ENCODE data around the gene OR2A14.
A peak's percentile ranks its signal among the peaks of the same experiment; 100 is the strongest.
"Not testable (repeated sequence)": the region's sequence is repeated elsewhere in the genome, so short reads cannot be mapped to it uniquely, and the experiment has no call there.

OR2A14 gene

GRCh38 chr7:144122876-144123275, at the start of gene OR2A14:
TSS of gene OR2A14 (plus strand) at chr7:144123176. CDS start at chr7:144129113, 5,937 bp downstream.
- no peak for DNase-seq
- in situ Hi-C loops (cut with MboI; ENCODE audit: low pct_unique_long_range_greater_than_20kb, low sequenced_read_pairs) = no loop called here

DNA sequence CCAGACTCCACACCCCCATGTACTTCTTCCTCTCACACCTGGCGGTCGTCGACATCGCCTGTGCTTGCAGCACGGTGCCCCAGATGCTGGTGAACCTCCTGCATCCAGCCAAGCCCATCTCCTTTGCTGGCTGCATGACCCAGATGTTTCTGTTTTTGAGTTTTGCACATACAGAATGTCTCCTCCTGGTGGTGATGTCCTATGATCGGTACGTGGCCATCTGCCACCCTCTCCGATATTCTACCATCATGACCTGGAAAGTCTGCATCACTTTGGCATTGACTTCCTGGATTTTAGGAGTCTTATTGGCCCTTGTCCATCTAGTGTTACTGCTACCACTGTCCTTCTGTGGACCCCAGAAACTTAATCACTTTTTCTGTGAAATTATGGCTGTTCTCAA, 48.6 kb upstream of the OR2A14 start:
- in situ Hi-C loops (cut with MboI; ENCODE audit: low pct_unique_long_range_greater_than_20kb, low sequenced_read_pairs) = no loop called here
- no peak for DNase-seq

DNA sequence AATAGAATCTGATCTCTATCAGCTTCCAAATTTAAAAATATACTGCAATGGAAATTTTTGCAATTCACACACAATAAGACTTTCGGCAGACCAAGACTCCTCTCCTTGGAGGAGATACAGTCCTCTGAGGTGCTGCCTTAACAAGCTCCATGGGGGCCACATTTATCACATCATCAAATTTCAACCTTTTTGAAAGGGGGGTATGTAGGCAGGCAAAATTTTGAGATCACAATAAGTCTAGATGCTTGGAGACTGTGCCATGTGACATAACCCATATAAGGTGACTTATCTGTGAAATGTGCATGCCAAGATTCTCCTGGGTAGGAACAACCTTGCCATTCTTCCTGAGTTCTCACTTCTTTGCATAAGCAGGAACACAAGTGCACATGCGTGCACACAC, 37.0 kb upstream of the OR2A14 start, which contains the start of gene OR2A12:
TSS of gene OR2A12 (plus strand) at position 301 of the 400 bp plus-strand sequence. CDS start 8,830 bp downstream, outside the sequence.
- in situ Hi-C loops (cut with MboI; ENCODE audit: low pct_unique_long_range_greater_than_20kb, low sequenced_read_pairs) = no loop called here
- DNase-seq = no peak

DNA sequence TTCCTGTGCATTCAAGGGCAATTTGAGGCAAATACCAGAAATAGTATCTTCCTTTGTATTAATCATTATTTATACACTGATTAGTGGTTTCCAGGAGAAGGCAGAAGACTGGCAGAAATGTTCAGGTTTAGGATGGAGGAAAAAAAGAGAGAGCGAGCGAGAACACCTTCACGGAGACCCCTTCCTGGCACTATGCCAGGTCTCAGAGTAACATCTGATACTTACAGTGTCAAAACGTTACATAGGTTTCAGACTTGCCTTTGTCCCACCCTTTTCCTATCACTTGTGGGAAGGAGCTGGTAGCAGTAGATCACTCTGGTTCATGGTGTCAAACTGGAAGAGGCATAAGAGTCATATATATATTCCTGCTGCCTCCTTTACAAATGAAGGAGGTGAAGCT, 36.2 kb upstream of the OR2A14 start:
- DNase-seq = no peak
- in situ Hi-C loops (cut with MboI; ENCODE audit: low pct_unique_long_range_greater_than_20kb, low sequenced_read_pairs) = no loop called here

GRCh38 chr7:144087230-144087629, 35.7 kb upstream of the OR2A14 start:
- in situ Hi-C loops (cut with MboI; ENCODE audit: low pct_unique_long_range_greater_than_20kb, low sequenced_read_pairs) = no loop called here
- DNase-seq = no peak

- in situ Hi-C loops (cut with MboI; ENCODE audit: low pct_unique_long_range_greater_than_20kb, low sequenced_read_pairs) = no loop called here
- no peak for DNase-seq
Measured at GRCh38 chr7:144090667-144091066, 32.3 kb upstream of the OR2A14 start.

- DNase-seq = no peak
- in situ Hi-C loops (cut with MboI; ENCODE audit: low pct_unique_long_range_greater_than_20kb, low sequenced_read_pairs) = no loop called here
Measured at GRCh38 chr7:144098776-144099175, 24.2 kb upstream of the OR2A14 start.

DNA sequence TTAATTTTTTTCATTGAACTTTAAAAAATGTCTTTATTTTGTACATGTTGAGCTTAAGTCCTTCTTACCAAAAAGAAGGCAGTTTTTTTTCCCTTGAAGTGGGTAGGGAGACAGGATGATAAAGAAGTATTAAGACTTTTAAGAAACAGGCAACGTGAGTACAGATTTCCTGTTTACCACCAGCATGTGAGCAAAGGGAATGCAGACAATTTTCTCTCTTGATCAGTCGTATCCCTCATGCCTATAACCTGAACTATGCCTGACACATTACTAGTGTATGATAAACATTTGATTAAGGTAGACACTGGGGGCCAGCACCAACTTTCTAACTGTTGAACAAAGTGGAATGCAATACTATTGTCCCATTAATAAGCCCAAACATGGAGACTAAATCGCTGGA, 22.4 kb upstream of the OR2A14 start:
- in situ Hi-C loops (cut with MboI; ENCODE audit: low pct_unique_long_range_greater_than_20kb, low sequenced_read_pairs) = no loop called here
- DNase-seq = no peak

- in situ Hi-C loops (cut with MboI; ENCODE audit: low pct_unique_long_range_greater_than_20kb, low sequenced_read_pairs) = no loop called here
- no peak for DNase-seq
Measured at GRCh38 chr7:144102041-144102440, 20.9 kb upstream of the OR2A14 start.

- no peak for DNase-seq
- in situ Hi-C loops (cut with MboI; ENCODE audit: low pct_unique_long_range_greater_than_20kb, low sequenced_read_pairs) = no loop called here
Measured at GRCh38 chr7:144105211-144105610, 17.8 kb upstream of the OR2A14 start.

- no peak for DNase-seq
- in situ Hi-C loops (cut with MboI; ENCODE audit: low pct_unique_long_range_greater_than_20kb, low sequenced_read_pairs) = no loop called here
Measured at GRCh38 chr7:144109283-144109682, 13.7 kb upstream of the OR2A14 start, which contains the start of gene OR2A2. TSS of gene OR2A2 (plus strand) at chr7:144109583. CDS start at chr7:144109583, 0 bp downstream.

DNA sequence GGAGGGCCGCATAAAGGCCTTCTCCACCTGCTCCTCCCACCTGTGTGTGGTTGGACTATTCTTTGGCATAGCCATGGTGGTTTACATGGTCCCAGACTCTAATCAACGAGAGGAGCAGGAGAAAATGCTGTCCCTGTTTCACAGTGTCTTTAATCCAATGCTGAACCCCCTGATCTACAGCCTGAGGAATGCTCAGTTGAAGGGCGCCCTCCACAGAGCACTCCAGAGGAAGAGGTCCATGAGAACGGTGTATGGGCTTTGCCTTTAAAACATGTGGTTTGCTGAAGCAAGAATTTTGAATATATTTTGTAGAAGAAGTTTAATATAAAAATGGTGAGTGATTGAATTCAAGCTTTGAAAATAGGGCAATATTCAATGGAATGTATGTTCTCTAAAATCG, 12.7 kb upstream of the OR2A14 start:
- DNase-seq = no peak
- in situ Hi-C loops (cut with MboI; ENCODE audit: low pct_unique_long_range_greater_than_20kb, low sequenced_read_pairs) = no loop called here

DNA sequence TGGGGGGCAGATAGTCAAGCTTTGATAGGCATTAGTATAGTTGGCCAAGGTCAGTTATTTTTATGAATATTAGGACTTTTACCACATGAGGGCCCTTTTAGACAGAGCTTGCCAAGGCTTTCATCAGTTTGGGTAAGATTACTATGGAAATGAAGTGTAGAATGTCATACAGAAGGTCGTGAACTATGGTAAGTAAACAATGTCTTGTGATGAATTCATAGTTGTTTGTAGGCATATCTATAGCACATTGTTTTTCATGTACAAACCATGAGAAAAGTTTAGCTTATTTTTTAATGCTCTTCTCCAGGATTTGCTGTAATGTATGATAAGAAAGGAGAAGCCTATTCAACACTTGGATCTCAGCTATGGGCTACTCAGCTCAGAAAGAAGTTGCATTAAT, 9.3 kb upstream of the OR2A14 start:
- DNase-seq = no peak
- in situ Hi-C loops (cut with MboI; ENCODE audit: low pct_unique_long_range_greater_than_20kb, low sequenced_read_pairs) = no loop called here

DNA sequence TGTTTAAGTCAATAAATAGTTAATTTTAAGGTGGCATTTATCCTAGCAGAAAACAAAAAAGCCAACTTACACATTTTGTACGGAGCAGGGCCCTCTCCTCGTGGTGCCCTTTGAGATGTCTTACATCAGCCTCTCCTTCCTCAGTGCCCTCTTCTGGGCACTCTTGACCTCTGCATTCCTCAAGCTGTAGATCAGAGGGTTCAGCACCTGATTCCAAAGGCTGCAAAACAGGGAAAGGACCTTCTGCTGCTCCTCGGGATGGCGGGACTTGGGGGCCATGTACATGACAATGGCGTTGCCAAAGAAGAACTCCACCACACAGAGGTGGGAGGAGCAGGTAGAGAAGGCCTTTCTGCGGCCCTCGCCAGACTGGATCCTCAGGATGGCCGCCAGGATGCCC, 4.6 kb upstream of the OR2A14 start:
- DNase-seq = no peak
- in situ Hi-C loops (cut with MboI; ENCODE audit: low pct_unique_long_range_greater_than_20kb, low sequenced_read_pairs) = no loop called here

DNA sequence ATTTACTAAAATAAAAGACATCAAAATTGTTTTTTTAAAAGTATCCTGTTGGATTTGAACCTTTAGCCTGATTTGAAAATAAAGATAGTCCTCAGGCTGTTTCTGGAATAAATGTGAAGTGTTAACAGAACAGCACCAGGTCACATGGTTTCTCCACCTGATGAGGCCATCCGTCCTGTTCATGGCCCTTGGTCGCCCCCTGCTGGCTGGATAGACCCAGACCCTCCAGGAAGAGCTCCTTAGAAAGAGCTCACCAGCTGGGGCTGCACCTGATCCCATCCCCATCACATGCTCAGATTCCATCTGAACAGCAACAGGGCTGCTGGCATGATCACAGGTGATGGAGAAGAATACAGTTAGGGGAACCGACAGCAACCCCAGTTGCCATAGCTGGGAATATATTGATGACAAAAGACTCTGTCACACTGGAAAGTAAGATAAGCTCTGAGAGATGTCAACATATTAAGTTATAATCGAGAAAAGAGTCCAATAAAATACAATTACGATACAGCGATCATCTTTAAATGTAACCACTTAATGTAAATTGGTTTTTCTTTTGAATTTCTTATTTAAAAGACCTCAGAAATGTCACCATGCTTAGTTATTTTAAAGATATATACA, 4.8 kb downstream of the OR2A14 start:
- DNase-seq = peak; percentile 69
- in situ Hi-C loops (cut with MboI; ENCODE audit: low pct_unique_long_range_greater_than_20kb, low sequenced_read_pairs) = no loop called here

GRCh38 chr7:144129601-144130000, 6.6 kb downstream of the OR2A14 start:
- in situ Hi-C loops (cut with MboI; ENCODE audit: low pct_unique_long_range_greater_than_20kb, low sequenced_read_pairs); DNase-seq: not testable (repeated sequence)

- in situ Hi-C loops (cut with MboI; ENCODE audit: low pct_unique_long_range_greater_than_20kb, low sequenced_read_pairs) = no loop called here
- DNase-seq = no peak
Measured at GRCh38 chr7:144130730-144131129, 7.8 kb downstream of the OR2A14 start.

GRCh38 chr7:144132262-144132661, 9.3 kb downstream of the OR2A14 start:
- no peak for DNase-seq
- in situ Hi-C loops (cut with MboI; ENCODE audit: low pct_unique_long_range_greater_than_20kb, low sequenced_read_pairs) = no loop called here

GRCh38 chr7:144133307-144133706, 10.3 kb downstream of the OR2A14 start:
- in situ Hi-C loops (cut with MboI; ENCODE audit: low pct_unique_long_range_greater_than_20kb, low sequenced_read_pairs) = no loop called here
- DNase-seq = no peak

- in situ Hi-C loops (cut with MboI; ENCODE audit: low pct_unique_long_range_greater_than_20kb, low sequenced_read_pairs) = no loop called here
- DNase-seq = no peak
Measured at GRCh38 chr7:144134116-144134515, 11.1 kb downstream of the OR2A14 start.

GRCh38 chr7:144137501-144137900, 14.5 kb downstream of the OR2A14 start:
- no peak for DNase-seq
- in situ Hi-C loops (cut with MboI; ENCODE audit: low pct_unique_long_range_greater_than_20kb, low sequenced_read_pairs) = no loop called here

Measured in KBM-7 (cell line).